IgD-negative memory B cell (primary cell): ENCODE results near the gene AS3MT. TPM values are rescaled to one million over a fixed set of nuclear protein-coding genes. Genes with fewer than 3 reads are reported as not detected.
"Not testable (repeated sequence)": the region's sequence is repeated elsewhere in the genome, so short reads cannot be mapped to it uniquely, and the experiment has no call there.

Experiments
- H3K27ac Mint-ChIP-seq, 3 donors: one replicate each; pipeline ENCODE4 v1.8.0; 2020 to 2022; ENCODE audit warnings: mild to moderate bottlenecking in 3 of 3, mixed read lengths in 3 of 3, moderate library complexity in 1 of 3
- H3K27me3 Mint-ChIP-seq: one replicate; pipeline ENCODE4 v1.8.0; 2021; ENCODE audit warnings: mixed read lengths
- H3K36me3 Mint-ChIP-seq: one replicate; pipeline ENCODE4 v1.8.0; 2020; ENCODE audit warnings: mild to moderate bottlenecking, mixed read lengths
- H3K4me1 Mint-ChIP-seq, 3 donors: one replicate each; pipeline ENCODE4 v1.8.0; 2020 to 2022; ENCODE audit warnings: mixed read lengths in 3 of 3, mild to moderate bottlenecking in 1 of 3
- H3K4me3 Mint-ChIP-seq, 4 donors: one replicate each; pipeline ENCODE4 v1.8.0; 2020 to 2022; ENCODE audit warnings: mild to moderate bottlenecking in 4 of 4, mixed read lengths in 4 of 4, moderate library complexity in 3 of 4
- H3K9me3 Mint-ChIP-seq, 3 donors: one replicate each; pipeline ENCODE4 v1.8.0; 2020 to 2021; ENCODE audit warnings: mixed read lengths in 3 of 3, mild to moderate bottlenecking in 1 of 3
- polyA plus RNA-seq: library from polyadenylated mRNA; unstranded; fragments of 300-500 nt; fragmentation: Illumina TruSeq; gene quantifications from one replicate; pipeline ENCODE4 v1.2.3, GENCODE V29; 2021

AS3MT gene
- polyA plus RNA-seq = not detected

- Mint-ChIP-seq H3K9me3 (peaks cover 0 to 2% (median 0%) of the 10 kb centered on the region in 3 donors), H3K27me3 (peaks cover 12% of the 10 kb centered on the region), H3K4me1 (peaks cover 5% of the 10 kb centered on the region in 3 donors), H3K36me3 (peaks cover 7% of the 10 kb centered on the region), H3K27ac (peak within 1 kb of the TSS in 1 of 3 donors; percentile 31), H3K4me3 (peak within 1 kb of the TSS; percentile 4 to 74 (median 30))
Measured at GRCh38 chr10:102869258-102870198, at the start of gene AS3MT. AS3MT (plus strand) TSS chr10:102869470; CDS start chr10:102869593, 123 bp downstream.

DNA sequence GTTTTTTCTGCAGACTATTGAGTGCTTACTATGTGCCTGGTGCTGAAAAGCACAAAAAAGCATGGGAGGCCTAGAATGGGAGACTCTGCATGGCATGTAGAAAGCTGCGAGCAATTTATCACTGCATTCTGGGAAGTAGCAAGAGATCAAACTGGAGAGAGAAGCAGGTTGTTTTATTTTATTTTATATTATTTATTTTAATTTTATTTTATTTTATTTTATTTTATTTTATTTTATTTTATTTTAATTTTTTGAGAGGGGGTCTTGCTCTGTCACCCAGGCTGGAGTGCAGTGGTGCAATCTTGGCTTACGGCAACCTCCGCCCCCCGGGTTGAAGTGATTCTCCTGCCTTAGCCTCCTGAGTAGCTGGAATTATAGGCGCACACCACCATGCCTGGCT, 49.3 kb upstream of the AS3MT start:
- H3K36me3 Mint-ChIP-seq, H3K4me3 Mint-ChIP-seq, H3K9me3 Mint-ChIP-seq, H3K27me3 Mint-ChIP-seq, H3K4me1 Mint-ChIP-seq, H3K27ac Mint-ChIP-seq: not testable (repeated sequence)

- no peak overlapping the region for H3K27ac Mint-ChIP-seq
Measured at GRCh38 chr10:102822222-102822621, 47.0 kb upstream of the AS3MT start.

GRCh38 chr10:102824664-102825063, 44.6 kb upstream of the AS3MT start:
- Mint-ChIP-seq H3K9me3 (no peaks in the 10 kb centered on the region), H3K36me3 (no peaks in the 10 kb centered on the region), H3K4me3 (peak overlapping the region in 1 of 4 donors; percentile 39), H3K4me1 (no peaks in the 10 kb centered on the region), H3K27me3 (peaks cover 3% of the 10 kb centered on the region), H3K27ac (no peak overlapping the region)

More at GRCh38 chr10:102822222-102822621, 47.0 kb upstream of the AS3MT start:
- Mint-ChIP-seq H3K4me3 (no peak overlapping the region), H3K9me3 (no peaks in the 10 kb centered on the region), H3K4me1 (no peaks in the 10 kb centered on the region), H3K27me3 (peaks cover 3% of the 10 kb centered on the region), H3K36me3 (peaks cover 1% of the 10 kb centered on the region)

DNA sequence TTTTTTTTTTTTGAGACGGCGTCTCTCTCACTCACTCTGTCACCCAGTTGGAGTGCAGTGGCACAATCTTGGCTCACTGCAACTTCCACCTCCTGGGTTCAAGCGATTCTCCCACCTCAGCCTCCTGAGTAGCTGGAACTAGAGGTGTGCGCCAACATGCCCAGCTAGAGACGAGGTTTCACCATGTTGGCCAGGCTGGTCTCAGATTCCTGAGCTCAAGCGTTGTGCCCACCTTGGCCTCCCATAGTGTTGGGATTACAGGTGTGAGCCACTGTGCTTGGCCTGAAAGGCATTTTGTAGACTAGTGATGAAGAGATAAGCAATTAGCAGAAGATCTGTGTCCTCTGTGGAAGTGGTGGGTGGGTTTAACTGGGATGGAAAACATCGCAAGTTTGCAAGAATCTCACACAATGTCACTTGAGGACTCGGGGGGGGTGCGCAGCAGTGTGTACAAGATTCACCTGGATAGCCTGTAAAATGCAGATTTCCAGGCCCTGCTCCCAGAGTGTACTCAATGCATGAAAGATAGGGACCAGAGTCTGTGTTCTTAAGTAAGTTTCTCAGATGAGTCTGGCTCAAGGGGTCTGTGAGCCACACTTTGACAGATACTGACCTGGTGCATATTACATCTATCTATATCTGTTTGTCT, 43.0 kb upstream of the AS3MT start:
- peaks cover 5% of the 10 kb centered on the region for H3K27me3 Mint-ChIP-seq
- peaks cover 1% of the 10 kb centered on the region for H3K36me3 Mint-ChIP-seq
- no peak overlapping the region for H3K27ac Mint-ChIP-seq
- H3K4me1 Mint-ChIP-seq = no peaks in the 10 kb centered on the region
- no peaks in the 10 kb centered on the region for H3K9me3 Mint-ChIP-seq
- H3K4me3 Mint-ChIP-seq = no peak overlapping the region

DNA sequence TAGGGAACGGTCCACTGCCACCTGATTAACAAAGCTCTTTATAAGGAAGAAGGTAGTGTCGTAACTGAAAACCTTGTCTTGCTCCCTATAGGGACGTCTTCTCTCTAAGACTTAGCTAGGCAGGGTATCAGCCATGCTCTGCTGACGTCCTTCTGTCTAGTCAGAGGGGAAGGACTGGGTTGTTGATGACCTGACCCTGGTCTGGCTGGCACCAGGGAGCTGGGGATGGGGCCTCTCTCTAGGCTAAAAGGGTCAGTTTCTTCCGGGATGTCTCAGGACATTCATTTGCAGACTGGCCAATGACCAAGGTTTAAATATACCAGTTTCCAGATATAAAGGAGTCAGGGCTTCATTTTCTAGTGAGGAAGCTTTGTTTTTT, 41.7 kb upstream of the AS3MT start:
- Mint-ChIP-seq H3K4me1 (no peaks in the 10 kb centered on the region), H3K9me3 (no peaks in the 10 kb centered on the region), H3K4me3 (no peak overlapping the region), H3K36me3 (peaks cover 1% of the 10 kb centered on the region), H3K27me3 (peaks cover 3% of the 10 kb centered on the region), H3K27ac (no peak overlapping the region)

DNA sequence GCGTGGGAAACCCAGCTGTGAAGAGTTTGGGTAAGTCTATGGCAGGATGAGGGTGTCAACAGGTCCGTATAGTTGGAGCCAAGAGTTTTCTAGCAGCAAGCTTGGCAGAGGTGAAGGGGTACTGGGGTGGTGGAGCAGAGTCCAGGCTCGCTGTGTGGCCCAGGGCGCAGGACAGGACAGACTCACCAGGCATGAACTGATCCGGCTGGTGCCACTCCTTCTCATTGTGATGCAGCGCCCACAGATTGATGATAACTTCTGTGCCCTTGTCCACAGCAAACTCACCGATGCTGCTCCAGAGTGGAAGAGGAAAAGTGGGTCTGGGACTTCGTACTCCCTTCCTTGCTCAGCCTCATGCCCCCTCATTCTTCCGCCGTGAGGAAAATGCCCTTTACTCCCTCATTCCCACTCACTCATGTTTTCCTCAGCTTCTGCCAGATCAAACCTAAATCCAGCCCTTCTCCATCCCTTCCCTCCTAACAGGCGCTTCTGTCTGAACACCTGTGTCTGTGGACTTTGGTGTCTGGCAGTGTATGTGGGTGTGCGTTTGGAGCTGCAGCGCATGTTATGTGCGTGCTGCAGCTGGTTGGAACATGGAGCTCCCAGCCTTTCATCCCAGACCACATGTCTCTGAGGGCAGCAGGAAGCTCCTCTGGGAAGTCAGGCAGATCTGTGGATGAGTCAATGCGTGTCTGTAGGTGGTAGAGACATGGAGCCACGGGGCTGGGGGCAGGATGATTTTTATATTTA, 37.8 kb upstream of the AS3MT start:
- no peaks in the 10 kb centered on the region for H3K9me3 Mint-ChIP-seq
- H3K4me3 Mint-ChIP-seq = no peak overlapping the region
- H3K27ac Mint-ChIP-seq = peak overlapping the region in 1 of 3 donors; percentile 33
- peaks cover 1% of the 10 kb centered on the region for H3K36me3 Mint-ChIP-seq
- H3K4me1 Mint-ChIP-seq = no peaks in the 10 kb centered on the region
- peaks cover 2% of the 10 kb centered on the region for H3K27me3 Mint-ChIP-seq

GRCh38 chr10:102832248-102832647, 37.0 kb upstream of the AS3MT start:
- Mint-ChIP-seq H3K36me3 (peaks cover 1% of the 10 kb centered on the region), H3K4me1 (no peaks in the 10 kb centered on the region), H3K27ac (peak overlapping the region in 1 of 3 donors; percentile 33), H3K27me3 (peaks cover 2% of the 10 kb centered on the region), H3K4me3 (no peak overlapping the region), H3K9me3 (peaks cover 0 to under 1% (median 0%) of the 10 kb centered on the region in 3 donors)

GRCh38 chr10:102832987-102833386, 36.3 kb upstream of the AS3MT start:
- Mint-ChIP-seq H3K27me3 (peaks cover 5% of the 10 kb centered on the region), H3K9me3 (peaks cover 2 to 8% (median 5%) of the 10 kb centered on the region in 3 donors), H3K4me1 (no peaks in the 10 kb centered on the region), H3K4me3 (no peak overlapping the region), H3K36me3 (peaks cover 1% of the 10 kb centered on the region), H3K27ac (no peak overlapping the region)

- H3K27ac Mint-ChIP-seq = peak overlapping the region in 1 of 3 donors; percentile 73
- no peak overlapping the region for H3K4me3 Mint-ChIP-seq
- H3K27me3 Mint-ChIP-seq = peaks cover 8% of the 10 kb centered on the region
- peaks cover 4% of the 10 kb centered on the region for H3K36me3 Mint-ChIP-seq
- peaks cover 6 to 17% (median 12%) of the 10 kb centered on the region in 3 donors for H3K9me3 Mint-ChIP-seq
- H3K4me1 Mint-ChIP-seq = no peaks in the 10 kb centered on the region
Measured at GRCh38 chr10:102834143-102834542, 35.1 kb upstream of the AS3MT start.

DNA sequence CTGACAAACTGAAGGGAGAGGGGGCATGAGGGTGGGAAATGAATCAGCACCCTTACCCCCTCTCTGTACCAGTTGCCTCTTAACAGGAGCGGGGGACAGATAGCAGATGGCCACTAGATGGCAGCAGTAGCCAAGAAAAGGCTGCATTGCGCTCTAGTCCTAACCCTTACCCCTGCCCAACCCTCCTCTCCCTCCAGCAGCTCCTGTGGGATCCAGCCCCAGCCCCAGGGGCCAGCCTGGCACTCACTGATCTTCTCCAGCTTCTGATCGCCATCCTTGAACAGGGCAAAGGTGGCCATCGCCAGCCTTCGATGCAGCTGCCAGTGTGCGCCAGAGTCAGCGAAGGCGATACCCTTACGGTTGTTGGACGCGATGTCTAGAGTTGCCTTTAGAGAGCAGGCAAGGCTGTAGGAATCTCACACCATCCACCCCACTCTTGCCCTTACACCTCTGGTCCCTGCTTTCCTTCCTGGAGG, 34.2 kb upstream of the AS3MT start:
- Mint-ChIP-seq H3K27me3 (peaks cover 11% of the 10 kb centered on the region), H3K4me3 (no peak overlapping the region), H3K36me3 (peaks cover 7% of the 10 kb centered on the region), H3K4me1 (no peaks in the 10 kb centered on the region), H3K9me3 (peaks cover 6 to 21% (median 12%) of the 10 kb centered on the region in 3 donors), H3K27ac (no peak overlapping the region)

DNA sequence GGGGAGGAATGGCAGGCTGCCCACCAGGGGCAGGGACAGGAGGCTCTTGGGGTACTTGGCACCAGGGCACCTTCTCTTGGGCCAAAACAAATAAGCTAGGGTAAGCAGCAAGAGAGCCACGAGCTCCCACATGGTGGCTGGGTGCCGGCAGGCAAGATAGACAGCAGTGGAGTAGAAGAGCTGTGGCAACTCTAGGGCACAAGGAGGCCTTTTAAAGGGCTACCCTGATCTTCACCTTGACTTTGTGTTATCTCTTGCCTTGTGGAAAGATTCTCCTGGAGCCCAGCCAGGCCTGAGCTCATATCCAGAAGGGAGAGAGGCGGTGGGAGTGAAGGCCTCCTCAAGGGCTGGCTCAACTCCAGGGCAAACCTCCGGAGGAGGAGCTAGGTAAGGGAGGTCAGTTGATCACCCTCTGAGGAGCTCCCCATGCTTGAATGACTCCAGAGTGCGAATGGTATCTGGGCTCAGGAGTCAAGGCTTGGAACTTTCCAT, 32.0 kb upstream of the AS3MT start, which contains the start of gene CYP17A1:
TSS of gene CYP17A1 (minus strand) at position 184 of the 492 bp plus-strand sequence. CDS start at position 132, 52 bp downstream.
- peaks cover 16% of the 10 kb centered on the region for H3K27me3 Mint-ChIP-seq
- H3K4me3 Mint-ChIP-seq = no peak within 1 kb of the TSS
- peaks cover 6 to 21% (median 12%) of the 10 kb centered on the region in 3 donors for H3K9me3 Mint-ChIP-seq
- H3K36me3 Mint-ChIP-seq = peaks cover 6% of the 10 kb centered on the region
- no peaks in the 10 kb centered on the region for H3K4me1 Mint-ChIP-seq
- H3K27ac Mint-ChIP-seq = peak within 1 kb of the TSS in 1 of 3 donors; percentile 28

GRCh38 chr10:102838276-102838927, 30.9 kb upstream of the AS3MT start:
- H3K9me3 Mint-ChIP-seq = peaks cover 6 to 21% (median 12%) of the 10 kb centered on the region in 3 donors
- H3K27ac Mint-ChIP-seq, H3K36me3 Mint-ChIP-seq, H3K4me1 Mint-ChIP-seq, H3K4me3 Mint-ChIP-seq: not testable (repeated sequence)
- H3K27me3 Mint-ChIP-seq = peaks cover 16% of the 10 kb centered on the region

DNA sequence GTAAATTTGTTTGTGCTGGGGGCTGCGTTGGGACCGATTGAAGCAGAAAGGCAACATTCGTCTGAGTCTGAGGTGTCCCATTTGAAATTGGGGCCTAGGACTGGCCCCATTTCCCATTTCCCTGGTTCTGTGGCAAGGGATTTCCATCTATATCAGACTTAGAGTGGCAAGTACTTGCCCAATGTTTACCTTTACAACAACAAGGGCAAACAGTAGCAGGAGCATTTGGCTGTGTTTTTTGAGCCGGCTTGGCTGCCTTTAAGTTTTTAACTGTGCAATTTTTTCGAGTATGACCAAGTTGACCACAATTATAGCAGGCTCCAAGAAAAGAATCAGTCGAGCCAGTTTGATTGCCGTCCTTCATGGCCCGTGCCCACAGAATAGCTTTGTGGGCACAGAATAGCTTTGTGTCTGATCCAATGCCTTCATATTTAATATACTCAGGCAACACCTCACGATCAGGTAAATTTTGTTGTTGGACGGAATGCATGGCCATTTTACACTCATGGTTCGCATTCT, 27.4 kb upstream of the AS3MT start:
- no peak overlapping the region for H3K4me3 Mint-ChIP-seq
- peaks cover 6% of the 10 kb centered on the region for H3K36me3 Mint-ChIP-seq
- H3K27ac Mint-ChIP-seq = no peak overlapping the region
- peaks cover 6 to 21% (median 17%) of the 10 kb centered on the region in 3 donors for H3K9me3 Mint-ChIP-seq
- H3K4me1 Mint-ChIP-seq = no peaks in the 10 kb centered on the region
- peaks cover 16% of the 10 kb centered on the region for H3K27me3 Mint-ChIP-seq
